Thyroid gland (tissue), 4 donors: ENCODE results near the gene COX4I2. TPM values are rescaled to one million over a fixed set of nuclear protein-coding genes. Genes with fewer than 3 reads are reported as not detected.
A peak's percentile ranks its signal among the peaks of the same experiment; 100 is the strongest.

Experiments
- DNase-seq, 2 donors: peaks; one replicate each; pipeline ENCODE4 v3.0.0-alpha.2; 2019
- H3K27ac ChIP-seq, 3 donors: fragments of 200-600 bp; sonication (generic); 1 replicate in 2 of 3; 2 replicates in 1 of 3; pipeline ENCODE4 v1.5.1; 2016 to 2019; ENCODE audit warnings: mild to moderate bottlenecking in 1 of 3, moderate library complexity in 1 of 3
- H3K27me3 ChIP-seq: fragments of 200-600 bp; sonication (generic); one replicate; pipeline ENCODE4 v1.5.1; 2019
- H3K36me3 ChIP-seq, 2 donors: fragments of 200-600 bp; sonication (generic); one replicate each; pipeline ENCODE4 v1.5.1; 2016 to 2019
- H3K4me1 ChIP-seq, 2 donors: fragments of 200-600 bp; sonication (generic); one replicate each; pipeline ENCODE4 v1.5.1; 2017 to 2019
- H3K4me3 ChIP-seq, 3 donors: fragments of 200-600 bp; sonication (generic); replicated peaks in 1 of 3; 1 replicate in 2 of 3; 2 replicates in 1 of 3; pipeline ENCODE4 v1.5.1; 2016; ENCODE audit warnings: mild to moderate bottlenecking in 1 of 3
- H3K9me3 ChIP-seq: fragments of 200-600 bp; sonication (generic); one replicate; pipeline ENCODE4 v1.5.1; 2017
- POLR2A ChIP-seq, 2 donors: fragments of 450-650 bp; IDR thresholded peaks; one replicate each; pipeline ENCODE4 v1.6.1; 2017; ENCODE audit warnings: antibody characterized with exemption in 2 of 2, mild to moderate bottlenecking in 2 of 2, moderate library complexity in 1 of 2
- WGBS, 2 donors: methylation state at CpG; one replicate each; pipeline ENCODE4 v1.1.5; 2017; 5-methylcytosine and 5-hydroxymethylcytosine counted together
- intact Hi-C: fragments of 100-400 bp; cut with DNase I; formaldehyde crosslinking; loops from one replicate; pipeline ENCODE4 v1.15.1; 2023
- total RNA-seq, 4 donors: library from RNA; depleted of rRNA; stranded (reverse); fragments of >200 nt; gene quantifications; one replicate each; pipeline ENCODE4 v1.2.3, GENCODE V29; 2016
- TF ChIP-seq, protein P1 (sequence below), 6 experiments: fragments of 200-600 bp in 3 of 6; fragments of 450-650 bp in 3 of 6; sonication (generic) in 3 of 6; IDR thresholded peaks; one replicate each; pipeline ENCODE4 v1.5.1; 2016 to 2019; ENCODE audit warnings: antibody characterized with exemption in 6 of 6, mild to moderate bottlenecking in 2 of 6, inconsistent platforms in 1 of 6, moderate library complexity in 1 of 6

The COX4I2 gene
- total RNA-seq, 4 donors from 2014 or later, result 1.1 to 4.8 (median 3.4) TPM

DNA sequence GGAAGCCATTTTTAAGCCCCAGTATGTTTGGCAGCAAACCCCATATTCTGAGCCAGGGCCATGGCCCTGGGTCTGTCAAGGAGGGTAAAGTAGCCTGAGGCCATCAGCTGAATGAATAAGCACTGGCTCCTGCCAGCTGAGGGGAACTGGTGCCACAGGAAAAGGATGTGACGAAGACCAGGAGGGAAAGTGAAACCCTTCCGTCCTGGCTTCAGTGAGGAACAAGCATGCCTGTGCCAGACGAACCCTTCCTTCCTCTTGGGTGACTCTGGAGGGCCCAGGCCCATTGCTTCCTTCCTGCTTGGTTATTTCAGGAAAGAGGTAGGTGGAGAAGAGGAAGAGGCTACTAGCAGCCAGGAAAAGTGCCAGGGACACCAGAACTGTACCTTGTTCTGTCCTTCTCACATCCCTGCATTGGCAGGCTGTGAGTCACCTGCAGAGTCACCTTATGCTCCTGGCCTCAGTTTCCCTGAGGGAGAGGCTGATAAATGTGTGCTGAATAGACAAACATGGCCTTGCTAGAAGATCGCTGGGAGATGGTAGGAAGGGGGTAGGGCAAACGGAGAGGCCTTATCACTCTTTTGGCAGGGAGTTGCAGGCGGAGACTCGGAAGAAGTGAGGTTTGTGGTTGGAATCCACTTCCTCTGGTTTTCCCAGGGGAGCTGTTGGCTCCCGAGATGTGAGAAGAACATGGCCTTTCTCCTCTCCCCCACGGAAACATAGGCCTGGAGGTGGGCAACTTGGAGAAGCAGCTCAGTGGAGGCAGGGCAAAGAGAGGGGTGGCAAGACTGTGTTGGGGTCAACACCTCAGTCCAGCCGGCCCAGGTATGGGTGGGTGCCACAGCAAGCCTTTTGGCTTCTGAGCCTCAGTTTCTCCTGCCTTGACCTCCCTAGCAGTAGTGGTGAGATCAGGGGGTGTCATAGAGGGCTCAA lies 37.4 kb downstream of the COX4I2 start:
- Histone ChIP-seq H3K4me3 (no peak overlapping the region), H3K27me3 (no peaks in the 10 kb centered on the region), H3K4me1 (peaks cover 79 to 96% of the 10 kb centered on the region in 2 donors), H3K27ac (peak overlapping the region; percentile 79 to 90 (median 80)), H3K36me3 (no peaks in the 10 kb centered on the region), H3K9me3 (no peaks in the 10 kb centered on the region)
- TF ChIP-seq, protein P1, sequence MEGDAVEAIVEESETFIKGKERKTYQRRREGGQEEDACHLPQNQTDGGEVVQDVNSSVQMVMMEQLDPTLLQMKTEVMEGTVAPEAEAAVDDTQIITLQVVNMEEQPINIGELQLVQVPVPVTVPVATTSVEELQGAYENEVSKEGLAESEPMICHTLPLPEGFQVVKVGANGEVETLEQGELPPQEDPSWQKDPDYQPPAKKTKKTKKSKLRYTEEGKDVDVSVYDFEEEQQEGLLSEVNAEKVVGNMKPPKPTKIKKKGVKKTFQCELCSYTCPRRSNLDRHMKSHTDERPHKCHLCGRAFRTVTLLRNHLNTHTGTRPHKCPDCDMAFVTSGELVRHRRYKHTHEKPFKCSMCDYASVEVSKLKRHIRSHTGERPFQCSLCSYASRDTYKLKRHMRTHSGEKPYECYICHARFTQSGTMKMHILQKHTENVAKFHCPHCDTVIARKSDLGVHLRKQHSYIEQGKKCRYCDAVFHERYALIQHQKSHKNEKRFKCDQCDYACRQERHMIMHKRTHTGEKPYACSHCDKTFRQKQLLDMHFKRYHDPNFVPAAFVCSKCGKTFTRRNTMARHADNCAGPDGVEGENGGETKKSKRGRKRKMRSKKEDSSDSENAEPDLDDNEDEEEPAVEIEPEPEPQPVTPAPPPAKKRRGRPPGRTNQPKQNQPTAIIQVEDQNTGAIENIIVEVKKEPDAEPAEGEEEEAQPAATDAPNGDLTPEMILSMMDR (IDR thresholded peaks at IDR 0.05), result no peak
- TF ChIP-seq POLR2A (IDR thresholded peaks at IDR 0.05), result no peak
- WGBS, 2 donors, result 44 to 47% methylated on average over 10 of the region's 10 CpGs
- peak; percentile 68 to 75 for DNase-seq
- intact Hi-C loops, result no loop called here

DNA sequence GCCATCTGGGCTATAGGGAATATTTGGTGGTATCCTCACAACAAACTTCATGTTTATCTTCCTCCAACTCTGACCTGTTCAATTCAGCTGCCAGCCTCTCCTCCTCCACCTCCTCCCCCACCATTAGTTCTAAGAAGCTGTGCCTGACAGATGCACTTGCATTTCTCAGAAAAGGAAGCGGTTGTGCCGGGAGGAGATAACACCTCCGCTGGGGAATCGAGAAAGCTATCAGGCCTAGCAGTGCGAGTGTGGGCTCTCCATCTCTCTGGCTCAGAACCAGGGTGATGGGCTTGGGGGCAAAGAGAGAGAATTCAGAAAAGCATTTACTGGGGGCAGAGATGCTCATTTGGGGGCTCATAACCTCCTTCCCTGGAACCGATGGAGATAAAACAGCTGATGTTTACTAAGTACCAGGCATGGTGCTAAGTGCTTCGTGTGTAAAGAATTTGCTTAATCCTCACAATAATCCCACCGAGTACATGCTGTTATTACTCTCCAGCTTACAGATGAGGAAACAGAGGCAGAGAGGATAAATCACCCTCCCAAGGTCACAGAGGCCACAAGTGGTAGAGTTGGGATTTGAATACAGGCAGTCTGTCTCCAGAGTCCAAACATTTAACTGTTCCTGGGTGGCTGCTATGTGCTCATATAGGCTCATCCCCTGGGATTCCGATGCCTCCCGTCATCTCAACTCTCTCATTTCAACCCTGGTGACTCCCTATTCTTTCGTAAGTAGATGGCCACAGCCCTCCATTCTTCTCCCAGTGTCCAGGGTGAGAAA lies 38.3 kb downstream of the COX4I2 start:
- intact Hi-C loops, result no loop called here
- DNase-seq, result no peak
- H3K27ac ChIP-seq, result peak overlapping the region; percentile 79 to 90 (median 80)
- WGBS, 2 donors, result 68 to 78% methylated on average over 11 of the region's 11 CpGs
- H3K9me3 ChIP-seq, result no peaks in the 10 kb centered on the region
- no peak overlapping the region for H3K4me3 ChIP-seq
- H3K27me3 ChIP-seq, result no peaks in the 10 kb centered on the region
- TF ChIP-seq, protein P1 (IDR thresholded peaks at IDR 0.05), result no peak
- no peak for TF ChIP-seq POLR2A (IDR thresholded peaks at IDR 0.05)
- H3K4me1 ChIP-seq, result peaks cover 73 to 92% of the 10 kb centered on the region in 2 donors
- no peaks in the 10 kb centered on the region for H3K36me3 ChIP-seq

DNA sequence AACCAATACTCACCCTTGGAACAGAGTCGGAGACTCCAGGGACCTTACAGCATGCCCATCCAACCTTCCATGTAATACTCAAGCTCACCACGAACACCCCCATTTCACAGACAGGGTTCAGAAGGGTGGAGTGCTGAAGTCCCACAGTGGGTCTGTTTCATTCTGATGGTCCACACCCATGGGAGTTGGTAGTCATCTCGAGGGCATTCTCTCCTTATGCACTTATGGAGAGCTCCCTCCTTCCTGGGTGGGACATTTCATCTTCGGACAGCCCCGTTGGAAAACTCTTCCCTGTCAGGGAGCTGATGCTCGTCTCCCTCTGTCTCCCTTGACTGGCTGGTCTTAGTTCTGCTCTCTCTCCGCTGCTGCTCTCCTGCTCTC lies 38.9 kb downstream of the COX4I2 start:
- TF ChIP-seq POLR2A (IDR thresholded peaks at IDR 0.05), result no peak
- TF ChIP-seq, protein P1 (IDR thresholded peaks at IDR 0.05), result no peak
- no peaks in the 10 kb centered on the region for H3K9me3 ChIP-seq
- no peak for DNase-seq
- H3K4me3 ChIP-seq, result no peak overlapping the region
- intact Hi-C loops, result no loop called here
- 88 to 89% methylated on average over 7 of the region's 7 CpGs for WGBS, 2 donors
- H3K27ac ChIP-seq, result peak overlapping the region; percentile 79 to 90 (median 80)
- no peaks in the 10 kb centered on the region for H3K36me3 ChIP-seq
- no peaks in the 10 kb centered on the region for H3K27me3 ChIP-seq
- H3K4me1 ChIP-seq, result peaks cover 68 to 91% of the 10 kb centered on the region in 2 donors

DNA sequence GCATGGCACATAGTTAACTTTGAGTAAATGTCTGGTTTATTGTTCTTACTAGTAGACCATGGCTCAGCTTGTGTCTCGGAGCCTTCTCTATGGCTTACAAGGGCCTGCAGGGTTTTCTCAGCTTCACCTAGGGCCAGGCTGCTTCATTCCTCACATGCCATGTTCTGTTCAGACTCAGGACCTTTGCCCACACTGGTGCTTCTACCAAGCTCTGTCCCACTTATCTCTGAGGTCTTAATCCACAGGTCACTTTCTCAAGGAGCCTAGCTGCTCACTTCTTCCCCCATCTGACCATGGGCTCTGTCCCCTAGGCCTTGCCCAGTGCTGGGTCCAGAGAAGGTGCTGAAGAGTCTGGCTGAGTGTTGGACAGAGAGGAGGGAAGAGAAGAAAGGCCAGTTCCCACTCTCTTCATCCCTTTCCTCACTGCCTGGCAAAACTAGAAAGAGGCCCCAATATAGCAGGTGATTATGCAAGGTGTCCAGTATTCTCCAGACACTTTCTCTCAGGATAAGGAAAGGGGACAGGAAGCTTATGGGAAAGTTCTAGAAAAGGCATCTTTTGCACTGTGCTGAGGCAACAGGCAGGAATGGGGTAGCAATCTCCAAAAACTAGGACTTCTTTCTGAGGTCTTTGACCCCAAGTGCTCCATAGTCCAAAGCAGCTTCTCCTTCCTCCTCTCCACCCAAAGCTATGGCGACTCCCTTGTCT lies 40.0 kb downstream of the COX4I2 start:
- Histone ChIP-seq H3K36me3 (no peaks in the 10 kb centered on the region), H3K4me3 (no peak overlapping the region), H3K27ac (peak overlapping the region in 2 of 3 donors; percentile 46 to 80)

More for the DNA sequence above, 40.0 kb downstream of the COX4I2 start:
- intact Hi-C loops, result no loop called here
- TF ChIP-seq, protein P1 (IDR thresholded peaks at IDR 0.05), result no peak
- TF ChIP-seq POLR2A (IDR thresholded peaks at IDR 0.05), result no peak
- Histone ChIP-seq H3K4me1 (peaks cover 59 to 87% of the 10 kb centered on the region in 2 donors), H3K27me3 (no peaks in the 10 kb centered on the region), H3K9me3 (no peaks in the 10 kb centered on the region)
- no peak for DNase-seq
- WGBS, 2 donors, result 97 to 100% methylated on average over 2 of the region's 2 CpGs
